IPS-NIHi11 (cell line): ENCODE results near the gene XKR7.
A peak's percentile ranks its signal among the peaks of the same experiment; 100 is the strongest.
"Not testable (repeated sequence)": the region's sequence is repeated elsewhere in the genome, so short reads cannot be mapped to it uniquely, and the experiment has no call there.

Source experiments
- DNase-seq: peaks from one replicate; pipeline ENCODE4 v3.0.0; 2012; ENCODE audit warnings: mixed read lengths, low spot score

The XKR7 gene

GRCh38 chr20:31967830-31968249, at the start of gene XKR7:
Gene XKR7, plus strand, starts transcription at chr20:31968151. Its CDS starts 25 bp downstream, at chr20:31968176.
- peak; percentile 85 for DNase-seq

- no peak for DNase-seq
Measured at GRCh38 chr20:31918466-31919105, 49.4 kb upstream of the XKR7 start.

GRCh38 chr20:31919410-31920155, 48.4 kb upstream of the XKR7 start:
- DNase-seq, result no peak

GRCh38 chr20:31920275-31920855, 47.6 kb upstream of the XKR7 start:
- peak; percentile 37 for DNase-seq

- not testable (repeated sequence) for DNase-seq
Measured at GRCh38 chr20:31921480-31921879, 46.5 kb upstream of the XKR7 start.

GRCh38 chr20:31922181-31922580, 45.8 kb upstream of the XKR7 start:
- DNase-seq, result no peak

GRCh38 chr20:31922588-31922987, 45.4 kb upstream of the XKR7 start:
- no peak for DNase-seq

GRCh38 chr20:31923388-31924331, 44.3 kb upstream of the XKR7 start:
- no peak for DNase-seq

GRCh38 chr20:31924561-31924960, 43.4 kb upstream of the XKR7 start:
- no peak for DNase-seq

GRCh38 chr20:31925631-31926030, 42.3 kb upstream of the XKR7 start:
- no peak for DNase-seq

- no peak for DNase-seq
Measured at GRCh38 chr20:31926493-31926892, 41.5 kb upstream of the XKR7 start.

GRCh38 chr20:31927627-31928159, 40.3 kb upstream of the XKR7 start:
- DNase-seq, result no peak

GRCh38 chr20:31929631-31930030, 38.3 kb upstream of the XKR7 start:
- not testable (repeated sequence) for DNase-seq

- DNase-seq, result no peak
Measured at GRCh38 chr20:31930779-31931178, 37.2 kb upstream of the XKR7 start.

GRCh38 chr20:31933698-31934097, 34.3 kb upstream of the XKR7 start:
- DNase-seq, result no peak

- no peak for DNase-seq
Measured at GRCh38 chr20:31934491-31934890, 33.5 kb upstream of the XKR7 start.

- peak; percentile 64 for DNase-seq
Measured at GRCh38 chr20:31934968-31935764, 32.8 kb upstream of the XKR7 start.

- DNase-seq, result no peak
Measured at GRCh38 chr20:31936420-31936819, 31.5 kb upstream of the XKR7 start.

GRCh38 chr20:31937820-31938219, 30.1 kb upstream of the XKR7 start:
- no peak for DNase-seq

GRCh38 chr20:31939661-31940060, 28.3 kb upstream of the XKR7 start:
- DNase-seq, result no peak

- no peak for DNase-seq
Measured at GRCh38 chr20:31943052-31943471, 24.9 kb upstream of the XKR7 start.
